Tibial nerve (tissue), 3 donors: ENCODE measurements around the gene CLEC18A.
"Not testable (repeated sequence)": the region's sequence is repeated elsewhere in the genome, so short reads cannot be mapped to it uniquely, and the experiment has no call there.

Experiments used
- CTCF ChIP-seq, 5 experiments: fragments of 200-600 bp in 3 of 5; fragments of 450-650 bp in 2 of 5; sonication (generic) in 3 of 5; IDR thresholded peaks; one replicate each; pipeline ENCODE4 v1.5.1; 2016 to 2019; ENCODE audit warnings: antibody characterized with exemption in 5 of 5, mild to moderate bottlenecking in 3 of 5, moderate library complexity in 2 of 5
- POLR2A ChIP-seq, 2 donors: fragments of 450-650 bp; IDR thresholded peaks; one replicate each; pipeline ENCODE4 v1.6.1; 2017; ENCODE audit warnings: antibody characterized with exemption in 2 of 2, mild to moderate bottlenecking in 2 of 2, moderate library complexity in 2 of 2

- TF ChIP-seq CTCF, POLR2A (IDR thresholded peaks at IDR 0.05): not testable (repeated sequence)
Measured at GRCh38 chr16:69954241-69954640, 3.1 kb downstream of the CLEC18A start.
